A673 (cell line): ENCODE measurements around the gene MAST4.

ENCODE experiments used
- EZH2 ChIP-seq: fragments of 200-600 bp; sonication (generic); IDR thresholded peaks from 2 replicates; pipeline ENCODE4 v1.6.1; 2017; ENCODE audit warnings: borderline replicate concordance, low read depth, mild to moderate bottlenecking, mixed read lengths, antibody characterized with exemption, low read length; ENCODE audit not compliant: poor library complexity, severe bottlenecking
- TF ChIP-seq, protein P1 (sequence below): fragments of 300-800, 200-600 bp; sonication (generic); conservative IDR thresholded peaks from 2 replicates; pipeline ENCODE4 v1.5.1; 2017; ENCODE audit warnings: low read depth, mild to moderate bottlenecking, antibody characterized with exemption, low read length, moderate library complexity, mixed read lengths

DNA sequence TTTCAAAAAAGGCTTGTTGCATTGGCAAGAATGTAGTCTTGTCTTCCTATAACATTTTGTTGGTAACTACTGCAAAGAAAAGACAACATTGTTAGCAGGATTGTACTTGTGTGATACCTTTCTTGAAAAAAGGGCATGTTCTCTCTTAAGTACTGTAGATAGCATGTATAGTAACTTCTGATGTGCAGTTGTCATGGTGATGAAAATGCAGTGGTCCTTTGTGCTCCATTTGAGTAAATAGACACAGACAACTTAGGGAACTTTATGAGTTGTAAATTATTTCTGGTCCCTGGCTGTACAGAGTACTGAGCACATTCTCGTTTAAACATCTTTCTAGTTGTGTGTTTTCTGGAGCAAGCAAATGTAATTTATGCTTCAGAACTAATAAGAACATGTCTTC, 497.1 kb downstream of the MAST4 start:
- TF ChIP-seq EZH2 = no peak
- TF ChIP-seq, protein P1, sequence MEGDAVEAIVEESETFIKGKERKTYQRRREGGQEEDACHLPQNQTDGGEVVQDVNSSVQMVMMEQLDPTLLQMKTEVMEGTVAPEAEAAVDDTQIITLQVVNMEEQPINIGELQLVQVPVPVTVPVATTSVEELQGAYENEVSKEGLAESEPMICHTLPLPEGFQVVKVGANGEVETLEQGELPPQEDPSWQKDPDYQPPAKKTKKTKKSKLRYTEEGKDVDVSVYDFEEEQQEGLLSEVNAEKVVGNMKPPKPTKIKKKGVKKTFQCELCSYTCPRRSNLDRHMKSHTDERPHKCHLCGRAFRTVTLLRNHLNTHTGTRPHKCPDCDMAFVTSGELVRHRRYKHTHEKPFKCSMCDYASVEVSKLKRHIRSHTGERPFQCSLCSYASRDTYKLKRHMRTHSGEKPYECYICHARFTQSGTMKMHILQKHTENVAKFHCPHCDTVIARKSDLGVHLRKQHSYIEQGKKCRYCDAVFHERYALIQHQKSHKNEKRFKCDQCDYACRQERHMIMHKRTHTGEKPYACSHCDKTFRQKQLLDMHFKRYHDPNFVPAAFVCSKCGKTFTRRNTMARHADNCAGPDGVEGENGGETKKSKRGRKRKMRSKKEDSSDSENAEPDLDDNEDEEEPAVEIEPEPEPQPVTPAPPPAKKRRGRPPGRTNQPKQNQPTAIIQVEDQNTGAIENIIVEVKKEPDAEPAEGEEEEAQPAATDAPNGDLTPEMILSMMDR = no peak
